HepG2 (cell line): Measurements from ENCODE around the gene PC. TPM values are rescaled to one million over a fixed set of nuclear protein-coding genes. Genes with fewer than 3 reads are reported as not detected.

Experiments used
- AKAP8 ChIP-seq: sonication (generic); formaldehyde crosslinking; IDR thresholded peaks from 2 replicates; pipeline ENCODE4 v1.5.1; 2020; ENCODE audit warnings: mild to moderate bottlenecking, missing genetic modification reagents
- ETV5 ChIP-seq: IDR thresholded peaks from 2 replicates; pipeline ENCODE4 v1.6.1; 2018; ENCODE audit warnings: missing biosample characterization, missing genetic modification reagents, inconsistent platforms, borderline replicate concordance
- MED8 ChIP-seq: sonication (generic); formaldehyde crosslinking; IDR thresholded peaks from 2 replicates; pipeline ENCODE4 v1.8.1; 2023; ENCODE audit warnings: mild to moderate bottlenecking, missing genetic modification reagents; ENCODE audit not compliant: insufficient replicate concordance
- PHF20 ChIP-seq: sonication (generic); formaldehyde crosslinking; IDR thresholded peaks from 2 replicates; pipeline ENCODE4 v1.5.0; 2020; ENCODE audit warnings: mild to moderate bottlenecking, missing genetic modification reagents
- RFX3 ChIP-seq: IDR thresholded peaks from 2 replicates; pipeline ENCODE4 v1.6.1; 2016; ENCODE audit warnings: missing biosample characterization, missing genetic modification reagents
- STAG1 ChIP-seq: sonication (generic); formaldehyde crosslinking; IDR thresholded peaks from 2 replicates; pipeline ENCODE4 v1.4.0; 2020; ENCODE audit warnings: missing genetic modification reagents
- THRA ChIP-seq: sonication (generic); formaldehyde crosslinking; IDR thresholded peaks from 2 replicates; pipeline ENCODE4 v1.4.0; 2020; ENCODE audit warnings: missing genetic modification reagents, borderline replicate concordance
- ZBTB26 ChIP-seq: IDR thresholded peaks from 2 replicates; pipeline ENCODE4 v1.6.1; 2016; ENCODE audit warnings: missing compliant biosample characterization, missing genetic modification reagents, borderline replicate concordance
- ZNF432 ChIP-seq: sonication (generic); formaldehyde crosslinking; IDR thresholded peaks from 2 replicates; pipeline ENCODE4 v1.5.0; 2020; ENCODE audit warnings: missing genetic modification reagents, mild to moderate bottlenecking, borderline replicate concordance
- polyA plus RNA-seq, 8 experiments: library from polyadenylated mRNA; depleted of rRNA in 3 of 8; stranded (reverse) in 7 of 8; unstranded in 1 of 8; fragments of >200 nt; fragmentation: Illumina TruSeq in 4 of 8; extraction: Trizol in 4 of 8; gene quantifications; 2 replicates each; pipeline versions ENCODE4 v1.2.1 to v1.2.3, GENCODE V29; 2011 to 2016; ENCODE audit warnings: low read depth in 4 of 8, missing spikeins in 1 of 8, mixed read lengths in 1 of 8; ENCODE audit not compliant: insufficient read depth in 1 of 8
- total RNA-seq, 5 experiments: library from RNA; depleted of rRNA; stranded (reverse); fragments of >200 nt; fragmentation: Illumina TruSeq; extraction: Trizol; gene quantifications; 2 replicates each; pipeline ENCODE4 v1.2.3, GENCODE V29; 2016; ENCODE audit warnings: low read depth in 1 of 5
- TF ChIP-seq, protein P1 (sequence below): sonication (generic); formaldehyde crosslinking; IDR thresholded peaks from 2 replicates; pipeline ENCODE4 v1.4.0; 2020; ENCODE audit warnings: missing genetic modification reagents
- TF ChIP-seq, protein P2 (sequence below): sonication (generic); formaldehyde crosslinking; IDR thresholded peaks from 2 replicates; pipeline ENCODE4 v1.4.0; 2020; ENCODE audit warnings: mild to moderate bottlenecking, missing genetic modification reagents, borderline replicate concordance
- TF ChIP-seq, protein P3 (sequence below): sonication (generic); formaldehyde crosslinking; IDR thresholded peaks from 2 replicates; pipeline ENCODE4 v1.4.0; 2020; ENCODE audit warnings: missing genetic modification reagents

Gene PC
- total and polyA plus RNA-seq, 2 of the 13 experiments (the other 11 are each of a cell fraction or from before 2014, with no cell fraction given) = 29.0 to 39.0 TPM

DNA sequence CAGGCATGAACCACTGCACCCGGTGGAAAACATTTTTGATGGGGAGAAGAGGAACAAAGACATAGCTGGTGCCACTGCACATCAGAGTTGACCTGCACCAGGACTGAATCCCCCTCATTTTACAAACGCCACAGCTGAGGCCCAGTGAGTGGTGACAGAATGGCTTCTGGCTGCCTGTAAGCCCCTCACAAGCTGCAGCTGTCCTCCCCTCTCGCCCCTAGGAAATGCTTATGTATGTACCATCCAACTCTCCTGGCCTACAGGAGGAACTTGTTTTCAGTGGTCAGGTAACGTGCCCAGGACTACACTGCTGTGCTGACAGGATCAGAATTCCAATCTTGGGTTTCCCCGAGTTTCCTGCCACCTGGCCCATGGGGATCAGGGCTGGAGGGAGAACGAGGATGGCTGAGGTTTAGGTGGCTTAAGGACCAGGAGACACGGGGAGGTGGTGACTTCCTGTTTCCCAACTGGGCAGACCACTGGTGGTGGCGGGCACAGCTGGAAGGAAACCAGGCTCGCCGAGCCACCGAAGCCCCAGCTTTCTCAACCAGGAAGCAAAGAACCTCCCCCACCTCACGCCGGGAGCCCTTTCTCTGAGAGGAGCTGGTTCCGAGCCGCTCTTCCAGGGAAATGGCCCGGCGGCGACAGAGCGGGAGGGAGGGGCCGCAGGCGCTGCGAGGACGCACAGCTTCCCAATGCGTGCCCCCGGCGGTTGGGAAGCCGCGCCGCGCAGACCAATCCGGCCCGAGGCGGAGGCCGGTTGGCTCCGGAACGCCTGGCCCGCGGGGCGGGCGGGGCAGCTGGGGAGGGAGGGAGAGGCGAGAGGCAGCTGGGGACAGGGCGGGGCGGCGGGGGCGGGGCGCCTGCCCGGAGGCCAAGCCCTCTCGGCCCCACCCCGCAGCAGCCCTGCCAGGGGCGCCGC, 102.3 kb downstream of the PC start (continued):
- TF ChIP-seq, protein P1, sequence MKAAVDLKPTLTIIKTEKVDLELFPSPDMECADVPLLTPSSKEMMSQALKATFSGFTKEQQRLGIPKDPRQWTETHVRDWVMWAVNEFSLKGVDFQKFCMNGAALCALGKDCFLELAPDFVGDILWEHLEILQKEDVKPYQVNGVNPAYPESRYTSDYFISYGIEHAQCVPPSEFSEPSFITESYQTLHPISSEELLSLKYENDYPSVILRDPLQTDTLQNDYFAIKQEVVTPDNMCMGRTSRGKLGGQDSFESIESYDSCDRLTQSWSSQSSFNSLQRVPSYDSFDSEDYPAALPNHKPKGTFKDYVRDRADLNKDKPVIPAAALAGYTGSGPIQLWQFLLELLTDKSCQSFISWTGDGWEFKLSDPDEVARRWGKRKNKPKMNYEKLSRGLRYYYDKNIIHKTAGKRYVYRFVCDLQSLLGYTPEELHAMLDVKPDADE (CRISPR knock-in tag) = no peak
- TF ChIP-seq RFX3 (CRISPR knock-in tag) (no peak), STAG1 (CRISPR knock-in tag) (no peak), ZBTB26 (CRISPR knock-in tag) (no peak), THRA (CRISPR knock-in tag) (no peak), PHF20 (CRISPR knock-in tag) (peak; percentile 47; the same call in 1 of the 2 replicates), MED8 (CRISPR knock-in tag) (no peak), ETV5 (CRISPR knock-in tag) (peak; percentile 35; the same call in 1 of the 2 replicates), AKAP8 (CRISPR knock-in tag) (peak; percentile 96; the same call in 1 of the 2 replicates), ZNF432 (CRISPR knock-in tag) (no peak)
- TF ChIP-seq, protein P2, sequence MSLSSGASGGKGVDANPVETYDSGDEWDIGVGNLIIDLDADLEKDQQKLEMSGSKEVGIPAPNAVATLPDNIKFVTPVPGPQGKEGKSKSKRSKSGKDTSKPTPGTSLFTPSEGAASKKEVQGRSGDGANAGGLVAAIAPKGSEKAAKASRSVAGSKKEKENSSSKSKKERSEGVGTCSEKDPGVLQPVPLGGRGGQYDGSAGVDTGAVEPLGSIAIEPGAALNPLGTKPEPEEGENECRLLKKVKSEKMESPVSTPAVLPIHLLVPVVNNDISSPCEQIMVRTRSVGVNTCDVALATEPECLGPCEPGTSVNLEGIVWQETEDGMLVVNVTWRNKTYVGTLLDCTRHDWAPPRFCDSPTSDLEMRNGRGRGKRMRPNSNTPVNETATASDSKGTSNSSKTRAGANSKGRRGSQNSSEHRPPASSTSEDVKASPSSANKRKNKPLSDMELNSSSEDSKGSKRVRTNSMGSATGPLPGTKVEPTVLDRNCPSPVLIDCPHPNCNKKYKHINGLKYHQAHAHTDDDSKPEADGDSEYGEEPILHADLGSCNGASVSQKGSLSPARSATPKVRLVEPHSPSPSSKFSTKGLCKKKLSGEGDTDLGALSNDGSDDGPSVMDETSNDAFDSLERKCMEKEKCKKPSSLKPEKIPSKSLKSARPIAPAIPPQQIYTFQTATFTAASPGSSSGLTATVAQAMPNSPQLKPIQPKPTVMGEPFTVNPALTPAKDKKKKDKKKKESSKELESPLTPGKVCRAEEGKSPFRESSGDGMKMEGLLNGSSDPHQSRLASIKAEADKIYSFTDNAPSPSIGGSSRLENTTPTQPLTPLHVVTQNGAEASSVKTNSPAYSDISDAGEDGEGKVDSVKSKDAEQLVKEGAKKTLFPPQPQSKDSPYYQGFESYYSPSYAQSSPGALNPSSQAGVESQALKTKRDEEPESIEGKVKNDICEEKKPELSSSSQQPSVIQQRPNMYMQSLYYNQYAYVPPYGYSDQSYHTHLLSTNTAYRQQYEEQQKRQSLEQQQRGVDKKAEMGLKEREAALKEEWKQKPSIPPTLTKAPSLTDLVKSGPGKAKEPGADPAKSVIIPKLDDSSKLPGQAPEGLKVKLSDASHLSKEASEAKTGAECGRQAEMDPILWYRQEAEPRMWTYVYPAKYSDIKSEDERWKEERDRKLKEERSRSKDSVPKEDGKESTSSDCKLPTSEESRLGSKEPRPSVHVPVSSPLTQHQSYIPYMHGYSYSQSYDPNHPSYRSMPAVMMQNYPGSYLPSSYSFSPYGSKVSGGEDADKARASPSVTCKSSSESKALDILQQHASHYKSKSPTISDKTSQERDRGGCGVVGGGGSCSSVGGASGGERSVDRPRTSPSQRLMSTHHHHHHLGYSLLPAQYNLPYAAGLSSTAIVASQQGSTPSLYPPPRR (CRISPR knock-in tag) = no peak
- TF ChIP-seq, protein P3, sequence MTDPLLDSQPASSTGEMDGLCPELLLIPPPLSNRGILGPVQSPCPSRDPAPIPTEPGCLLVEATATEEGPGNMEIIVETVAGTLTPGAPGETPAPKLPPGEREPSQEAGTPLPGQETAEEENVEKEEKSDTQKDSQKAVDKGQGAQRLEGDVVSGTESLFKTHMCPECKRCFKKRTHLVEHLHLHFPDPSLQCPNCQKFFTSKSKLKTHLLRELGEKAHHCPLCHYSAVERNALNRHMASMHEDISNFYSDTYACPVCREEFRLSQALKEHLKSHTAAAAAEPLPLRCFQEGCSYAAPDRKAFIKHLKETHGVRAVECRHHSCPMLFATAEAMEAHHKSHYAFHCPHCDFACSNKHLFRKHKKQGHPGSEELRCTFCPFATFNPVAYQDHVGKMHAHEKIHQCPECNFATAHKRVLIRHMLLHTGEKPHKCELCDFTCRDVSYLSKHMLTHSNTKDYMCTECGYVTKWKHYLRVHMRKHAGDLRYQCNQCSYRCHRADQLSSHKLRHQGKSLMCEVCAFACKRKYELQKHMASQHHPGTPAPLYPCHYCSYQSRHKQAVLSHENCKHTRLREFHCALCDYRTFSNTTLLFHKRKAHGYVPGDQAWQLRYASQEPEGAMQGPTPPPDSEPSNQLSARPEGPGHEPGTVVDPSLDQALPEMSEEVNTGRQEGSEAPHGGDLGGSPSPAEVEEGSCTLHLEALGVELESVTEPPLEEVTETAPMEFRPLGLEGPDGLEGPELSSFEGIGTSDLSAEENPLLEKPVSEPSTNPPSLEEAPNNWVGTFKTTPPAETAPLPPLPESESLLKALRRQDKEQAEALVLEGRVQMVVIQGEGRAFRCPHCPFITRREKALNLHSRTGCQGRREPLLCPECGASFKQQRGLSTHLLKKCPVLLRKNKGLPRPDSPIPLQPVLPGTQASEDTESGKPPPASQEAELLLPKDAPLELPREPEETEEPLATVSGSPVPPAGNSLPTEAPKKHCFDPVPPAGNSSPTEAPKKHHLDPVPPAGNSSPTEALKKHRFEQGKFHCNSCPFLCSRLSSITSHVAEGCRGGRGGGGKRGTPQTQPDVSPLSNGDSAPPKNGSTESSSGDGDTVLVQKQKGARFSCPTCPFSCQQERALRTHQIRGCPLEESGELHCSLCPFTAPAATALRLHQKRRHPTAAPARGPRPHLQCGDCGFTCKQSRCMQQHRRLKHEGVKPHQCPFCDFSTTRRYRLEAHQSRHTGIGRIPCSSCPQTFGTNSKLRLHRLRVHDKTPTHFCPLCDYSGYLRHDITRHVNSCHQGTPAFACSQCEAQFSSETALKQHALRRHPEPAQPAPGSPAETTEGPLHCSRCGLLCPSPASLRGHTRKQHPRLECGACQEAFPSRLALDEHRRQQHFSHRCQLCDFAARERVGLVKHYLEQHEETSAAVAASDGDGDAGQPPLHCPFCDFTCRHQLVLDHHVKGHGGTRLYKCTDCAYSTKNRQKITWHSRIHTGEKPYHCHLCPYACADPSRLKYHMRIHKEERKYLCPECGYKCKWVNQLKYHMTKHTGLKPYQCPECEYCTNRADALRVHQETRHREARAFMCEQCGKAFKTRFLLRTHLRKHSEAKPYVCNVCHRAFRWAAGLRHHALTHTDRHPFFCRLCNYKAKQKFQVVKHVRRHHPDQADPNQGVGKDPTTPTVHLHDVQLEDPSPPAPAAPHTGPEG (CRISPR knock-in tag) = no peak
